GM23338 (cell line): ENCODE data around the gene VPREB1. TPM values are rescaled to one million over a fixed set of nuclear protein-coding genes. Genes with fewer than 3 reads are reported as not detected.

Experiments used
- ATAC-seq: fragments of 200-7000 bp; cut with Tn5 transposase; 3 replicates; pipeline ENCODE4 v1.9.1; 2020
- DNase-seq: peaks from one replicate; pipeline ENCODE4 v3.0.0-alpha.2; 2015; ENCODE audit warnings: low spot score
- H2AFZ ChIP-seq: fragments of 200-600 bp; sonication (generic); 2 replicates; pipeline ENCODE4 v1.8.0; 2016; ENCODE audit warnings: antibody characterized with exemption, mild to moderate bottlenecking, moderate library complexity
- H3F3A ChIP-seq: fragments of 200-600 bp; sonication (generic); replicated peaks from 2 replicates; pipeline ENCODE4 v1.8.0; 2017; ENCODE audit warnings: antibody characterized with exemption, mixed run types, low read depth
- H3K27ac ChIP-seq: fragments of 200-600 bp; sonication (generic); 2 replicates; pipeline ENCODE4 v1.6.1; 2016; ENCODE audit warnings: low read depth
- H3K27me3 ChIP-seq: fragments of 200-600 bp; sonication (generic); 2 replicates; pipeline ENCODE4 v1.8.0; 2016; ENCODE audit warnings: mild to moderate bottlenecking, mixed run types, moderate library complexity; ENCODE audit not compliant: insufficient read depth
- H3K36me3 ChIP-seq: fragments of 200-600 bp; sonication (generic); 2 replicates; pipeline ENCODE4 v1.8.0; 2016; ENCODE audit warnings: mild to moderate bottlenecking; ENCODE audit not compliant: insufficient read depth
- H3K4me1 ChIP-seq: fragments of 200-600 bp; sonication (generic); 2 replicates; pipeline ENCODE4 v1.8.0; 2016; ENCODE audit warnings: mild to moderate bottlenecking, moderate library complexity; ENCODE audit not compliant: insufficient read depth
- H3K4me2 ChIP-seq: fragments of 200-600 bp; sonication (generic); 2 replicates; pipeline ENCODE4 v1.7.1; 2017; ENCODE audit warnings: mixed run types
- H3K4me3 ChIP-seq: fragments of 200-600 bp; sonication (generic); 2 replicates; pipeline ENCODE4 v1.6.1; 2016; ENCODE audit warnings: mixed run types
- H3K79me2 ChIP-seq: fragments of 200-600 bp; sonication (generic); replicated peaks from 2 replicates; pipeline ENCODE4 v1.8.0; 2017; ENCODE audit warnings: mild to moderate bottlenecking; ENCODE audit not compliant: insufficient read depth
- H3K9me2 ChIP-seq: fragments of 200-600 bp; sonication (generic); 2 replicates; pipeline ENCODE4 v1.8.0; 2017; ENCODE audit not compliant: insufficient read depth
- H4K20me1 ChIP-seq: fragments of 200-600 bp; sonication (generic); replicated peaks from 2 replicates; pipeline ENCODE4 v1.8.0; 2017; ENCODE audit warnings: mild to moderate bottlenecking; ENCODE audit not compliant: insufficient read depth
- H3K27ac Mint-ChIP-seq: 2 replicates; pipeline ENCODE4 v1.8.0; 2020; ENCODE audit warnings: inconsistent platforms, mild to moderate bottlenecking, moderate library complexity, mixed read lengths
- H3K27me3 Mint-ChIP-seq: 3 replicates; pipeline ENCODE4 v1.8.0; 2022; ENCODE audit warnings: low read depth, mild to moderate bottlenecking, moderate library complexity, mixed read lengths, inconsistent platforms; ENCODE audit not compliant: insufficient read depth, poor library complexity
- H3K36me3 Mint-ChIP-seq: 3 replicates; pipeline ENCODE4 v1.8.0; 2021; ENCODE audit warnings: low read depth, mild to moderate bottlenecking, inconsistent platforms, moderate library complexity, mixed read lengths
- H3K4me1 Mint-ChIP-seq: 3 replicates; pipeline ENCODE4 v1.8.0; 2020; ENCODE audit warnings: mild to moderate bottlenecking, inconsistent platforms, mixed read lengths
- H3K4me3 Mint-ChIP-seq: 3 replicates; pipeline ENCODE4 v1.8.0; 2021; ENCODE audit warnings: moderate library complexity, mild to moderate bottlenecking, inconsistent platforms, mixed read lengths
- H3K9me3 Mint-ChIP-seq: 3 replicates; pipeline ENCODE4 v1.8.0; 2020; ENCODE audit warnings: moderate library complexity, mild to moderate bottlenecking, inconsistent platforms, mixed read lengths
- CREB1 ChIP-seq: fragments of 250-450 bp; sonication (Bioruptor Pico); IDR thresholded peaks from 2 replicates; pipeline ENCODE4 v1.5.0; 2020; ENCODE audit warnings: low read depth, mild to moderate bottlenecking, moderate library complexity
- CTCF ChIP-seq, 2 experiments: fragments of 200-600 bp in 1 of 2; sonication (generic) in 1 of 2; conservative IDR thresholded peaks; 2 replicates each; pipeline versions ENCODE4 v1.5.1 to v1.6.1; 2016 to 2017; ENCODE audit warnings: antibody characterized with exemption in 2 of 2, low read depth in 2 of 2, mild to moderate bottlenecking in 2 of 2, moderate library complexity in 1 of 2
- ETS1 ChIP-seq: IDR thresholded peaks from 2 replicates; pipeline ENCODE4 v1.6.1; 2016; ENCODE audit warnings: antibody characterized with exemption
- EZH2 ChIP-seq: fragments of 200-600 bp; sonication (generic); IDR thresholded peaks from one replicate; pipeline ENCODE4 v1.8.0; 2017; ENCODE audit warnings: antibody characterized with exemption, mild to moderate bottlenecking, low read depth; ENCODE audit not compliant: unreplicated experiment
- EZH2phosphoT487 ChIP-seq: fragments of 200-600 bp; sonication (generic); IDR thresholded peaks from one replicate; pipeline ENCODE4 v1.8.1; 2018; ENCODE audit warnings: antibody characterized with exemption; ENCODE audit not compliant: unreplicated experiment
- JUNB ChIP-seq: IDR thresholded peaks from one replicate; pipeline ENCODE4 v1.6.1; 2016; ENCODE audit warnings: antibody characterized with exemption; ENCODE audit not compliant: unreplicated experiment
- NANOG ChIP-seq: IDR thresholded peaks from 2 replicates; pipeline ENCODE4 v1.6.1; 2016; ENCODE audit warnings: antibody characterized with exemption, borderline replicate concordance
- POLR2AphosphoS5 ChIP-seq: IDR thresholded peaks from 2 replicates; pipeline ENCODE4 v1.6.1; 2016; ENCODE audit warnings: antibody characterized with exemption, low read depth
- REST ChIP-seq: IDR thresholded peaks from one replicate; pipeline ENCODE4 v1.6.1; 2018; ENCODE audit warnings: antibody characterized with exemption; ENCODE audit not compliant: unreplicated experiment
- STAT1 ChIP-seq: IDR thresholded peaks from one replicate; pipeline ENCODE4 v1.6.1; 2016; ENCODE audit warnings: antibody characterized with exemption; ENCODE audit not compliant: unreplicated experiment
- ZNF114 ChIP-seq: fragments of 250-450 bp; sonication (Bioruptor Pico); IDR thresholded peaks from 2 replicates; pipeline ENCODE4 v1.5.0; 2020; ENCODE audit warnings: mild to moderate bottlenecking, moderate library complexity
- ZNF331 ChIP-seq: fragments of 250-450 bp; sonication (Bioruptor Pico); IDR thresholded peaks from 2 replicates; pipeline ENCODE4 v1.5.0; 2020; ENCODE audit warnings: low read depth, mild to moderate bottlenecking, moderate library complexity
- polyA plus RNA-seq: library from polyadenylated mRNA; unstranded; fragments of >200 nt; fragmentation: Nextera tagmentation; extraction: Ambion mirVana; gene quantifications from 2 replicates; pipeline ENCODE4 v1.2.1, GENCODE V29; 2016
- total RNA-seq: library from RNA; depleted of rRNA; stranded (reverse); fragments of >200 nt; shearing (Covaris generic); gene quantifications from 2 replicates; pipeline ENCODE4 v1.2.3, GENCODE V29; 2014
- TF ChIP-seq, protein P1 (sequence below): fragments of 250-450 bp; sonication (Bioruptor Pico); IDR thresholded peaks from 2 replicates; pipeline ENCODE4 v1.5.0; 2020; ENCODE audit warnings: mild to moderate bottlenecking, moderate library complexity

The VPREB1 gene
- total and polyA plus RNA-seq, 2 experiments from 2014 or later: not detected

DNA sequence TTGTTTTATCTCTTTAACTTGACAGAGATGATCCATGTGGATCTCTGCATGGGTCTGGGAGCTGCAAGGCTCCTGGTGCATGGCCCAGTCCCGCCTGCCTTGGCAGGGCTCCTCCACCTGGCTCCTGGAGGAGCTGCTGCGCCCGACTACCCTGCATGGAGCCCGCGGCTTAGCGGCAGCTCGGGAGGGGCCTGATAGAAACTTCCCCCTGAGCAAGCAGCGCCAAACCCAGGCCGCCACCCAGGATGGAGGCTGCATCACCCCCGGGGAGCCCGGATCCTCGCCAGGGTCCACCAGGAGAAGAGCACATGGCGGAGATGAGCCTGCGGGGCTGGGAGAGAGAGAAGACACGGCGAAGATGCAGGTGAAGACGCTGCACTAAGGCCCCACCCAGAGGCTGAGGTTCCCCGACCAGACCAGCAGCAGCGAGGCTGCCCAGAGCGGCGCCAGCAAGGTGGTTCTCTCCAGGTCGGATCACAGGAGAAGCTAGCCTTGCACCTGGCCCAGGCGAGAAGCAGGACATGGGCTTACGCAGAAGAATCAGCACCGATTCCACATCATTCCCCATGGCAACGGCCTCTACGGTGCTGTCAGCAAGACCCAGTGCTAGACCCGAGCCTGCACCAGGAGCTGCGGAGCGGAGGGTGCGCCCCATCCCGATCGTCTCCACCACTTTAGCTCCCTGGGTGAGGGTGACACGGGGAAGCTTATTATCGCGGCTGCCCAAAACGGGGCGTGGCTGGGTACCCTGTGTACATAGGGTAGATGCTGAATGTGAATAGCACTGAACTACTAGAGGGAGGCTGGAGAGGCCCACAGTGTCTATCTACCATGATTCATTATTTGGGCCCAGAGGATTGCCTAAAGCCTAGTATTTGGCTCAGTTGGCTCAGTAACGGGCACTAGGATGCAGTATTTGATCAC is 41.3 kb upstream of the VPREB1 start:
- no peak overlapping the region for H3K4me3 ChIP-seq
- ATAC-seq (peak; percentile 66), DNase-seq (peak; percentile 29)
- H3K27me3 ChIP-seq: peaks cover 100% of the 10 kb centered on the region
- H3K4me2 ChIP-seq: no peak overlapping the region
- TF ChIP-seq CTCF (conservative IDR thresholded peaks at IDR 0.05; ENCODE audit: low read depth in 2 of 2) (no peak), ZNF331 (CRISPR knock-in tag) (no peak), STAT1 (no peak), ETS1 (no peak), JUNB (no peak), EZH2 (no peak), EZH2phosphoT487 (no peak), ZNF114 (CRISPR knock-in tag) (no peak), NANOG (no peak), REST (no peak), POLR2AphosphoS5 (no peak), CREB1 (CRISPR knock-in tag) (no peak)
- TF ChIP-seq, protein P1, sequence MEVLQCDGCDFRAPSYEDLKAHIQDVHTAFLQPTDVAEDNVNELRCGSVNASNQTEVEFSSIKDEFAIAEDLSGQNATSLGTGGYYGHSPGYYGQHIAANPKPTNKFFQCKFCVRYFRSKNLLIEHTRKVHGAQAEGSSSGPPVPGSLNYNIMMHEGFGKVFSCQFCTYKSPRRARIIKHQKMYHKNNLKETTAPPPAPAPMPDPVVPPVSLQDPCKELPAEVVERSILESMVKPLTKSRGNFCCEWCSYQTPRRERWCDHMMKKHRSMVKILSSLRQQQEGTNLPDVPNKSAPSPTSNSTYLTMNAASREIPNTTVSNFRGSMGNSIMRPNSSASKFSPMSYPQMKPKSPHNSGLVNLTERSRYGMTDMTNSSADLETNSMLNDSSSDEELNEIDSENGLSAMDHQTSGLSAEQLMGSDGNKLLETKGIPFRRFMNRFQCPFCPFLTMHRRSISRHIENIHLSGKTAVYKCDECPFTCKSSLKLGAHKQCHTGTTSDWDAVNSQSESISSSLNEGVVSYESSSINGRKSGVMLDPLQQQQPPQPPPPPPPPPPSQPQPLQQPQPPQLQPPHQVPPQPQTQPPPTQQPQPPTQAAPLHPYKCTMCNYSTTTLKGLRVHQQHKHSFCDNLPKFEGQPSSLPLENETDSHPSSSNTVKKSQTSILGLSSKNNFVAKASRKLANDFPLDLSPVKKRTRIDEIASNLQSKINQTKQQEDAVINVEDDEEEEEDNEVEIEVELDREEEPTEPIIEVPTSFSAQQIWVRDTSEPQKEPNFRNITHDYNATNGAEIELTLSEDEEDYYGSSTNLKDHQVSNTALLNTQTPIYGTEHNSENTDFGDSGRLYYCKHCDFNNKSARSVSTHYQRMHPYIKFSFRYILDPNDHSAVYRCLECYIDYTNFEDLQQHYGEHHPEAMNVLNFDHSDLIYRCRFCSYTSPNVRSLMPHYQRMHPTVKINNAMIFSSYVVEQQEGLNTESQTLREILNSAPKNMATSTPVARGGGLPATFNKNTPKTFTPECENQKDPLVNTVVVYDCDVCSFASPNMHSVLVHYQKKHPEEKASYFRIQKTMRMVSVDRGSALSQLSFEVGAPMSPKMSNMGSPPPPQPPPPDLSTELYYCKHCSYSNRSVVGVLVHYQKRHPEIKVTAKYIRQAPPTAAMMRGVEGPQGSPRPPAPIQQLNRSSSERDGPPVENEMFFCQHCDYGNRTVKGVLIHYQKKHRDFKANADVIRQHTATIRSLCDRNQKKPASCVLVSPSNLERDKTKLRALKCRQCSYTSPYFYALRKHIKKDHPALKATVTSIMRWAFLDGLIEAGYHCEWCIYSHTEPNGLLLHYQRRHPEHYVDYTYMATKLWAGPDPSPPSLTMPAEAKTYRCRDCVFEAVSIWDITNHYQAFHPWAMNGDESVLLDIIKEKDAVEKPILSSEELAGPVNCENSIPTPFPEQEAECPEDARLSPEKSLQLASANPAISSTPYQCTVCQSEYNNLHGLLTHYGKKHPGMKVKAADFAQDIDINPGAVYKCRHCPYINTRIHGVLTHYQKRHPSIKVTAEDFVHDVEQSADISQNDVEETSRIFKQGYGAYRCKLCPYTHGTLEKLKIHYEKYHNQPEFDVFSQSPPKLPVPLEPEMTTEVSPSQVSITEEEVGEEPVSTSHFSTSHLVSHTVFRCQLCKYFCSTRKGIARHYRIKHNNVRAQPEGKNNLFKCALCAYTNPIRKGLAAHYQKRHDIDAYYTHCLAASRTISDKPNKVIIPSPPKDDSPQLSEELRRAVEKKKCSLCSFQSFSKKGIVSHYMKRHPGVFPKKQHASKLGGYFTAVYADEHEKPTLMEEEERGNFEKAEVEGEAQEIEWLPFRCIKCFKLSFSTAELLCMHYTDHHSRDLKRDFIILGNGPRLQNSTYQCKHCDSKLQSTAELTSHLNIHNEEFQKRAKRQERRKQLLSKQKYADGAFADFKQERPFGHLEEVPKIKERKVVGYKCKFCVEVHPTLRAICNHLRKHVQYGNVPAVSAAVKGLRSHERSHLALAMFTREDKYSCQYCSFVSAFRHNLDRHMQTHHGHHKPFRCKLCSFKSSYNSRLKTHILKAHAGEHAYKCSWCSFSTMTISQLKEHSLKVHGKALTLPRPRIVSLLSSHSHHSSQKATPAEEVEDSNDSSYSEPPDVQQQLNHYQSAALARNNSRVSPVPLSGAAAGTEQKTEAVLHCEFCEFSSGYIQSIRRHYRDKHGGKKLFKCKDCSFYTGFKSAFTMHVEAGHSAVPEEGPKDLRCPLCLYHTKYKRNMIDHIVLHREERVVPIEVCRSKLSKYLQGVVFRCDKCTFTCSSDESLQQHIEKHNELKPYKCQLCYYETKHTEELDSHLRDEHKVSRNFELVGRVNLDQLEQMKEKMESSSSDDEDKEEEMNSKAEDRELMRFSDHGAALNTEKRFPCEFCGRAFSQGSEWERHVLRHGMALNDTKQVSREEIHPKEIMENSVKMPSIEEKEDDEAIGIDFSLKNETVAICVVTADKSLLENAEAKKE (CRISPR knock-in tag): no peak
- H4K20me1 ChIP-seq: peaks cover 4% of the 10 kb centered on the region; the same call in 1 of the 2 replicates
- H2AFZ ChIP-seq: no peak overlapping the region
- Mint-ChIP-seq H3K36me3 (no peaks in the 10 kb centered on the region; the same call in 2 of the 3 replicates), H3K27me3 (peaks cover 99% of the 10 kb centered on the region), H3K4me1 (no peaks in the 10 kb centered on the region), H3K27ac (no peak overlapping the region), H3K4me3 (no peak overlapping the region), H3K9me3 (peaks cover 4% of the 10 kb centered on the region; the same call in 1 of the 3 replicates)
- H3K9me2 ChIP-seq: no peaks in the 10 kb centered on the region
- H3K27ac ChIP-seq: no peak overlapping the region
- H3K79me2 ChIP-seq: no peaks in the 10 kb centered on the region
- no peaks in the 10 kb centered on the region for H3K36me3 ChIP-seq
- no peaks in the 10 kb centered on the region for H3K4me1 ChIP-seq
- H3F3A ChIP-seq: no peaks in the 10 kb centered on the region
